HepG2 (cell line): ENCODE data around the gene CDC42EP1. TPM values are rescaled to one million over a fixed set of nuclear protein-coding genes. Genes with fewer than 3 reads are reported as not detected.

Experiments used
- ATAC-seq: fragments of 200-7000 bp; cut with Tn5 transposase; 3 replicates; pipeline ENCODE4 v1.9.1; 2020; ENCODE audit warnings: mild to moderate bottlenecking, moderate library complexity
- BruUV-seq: library from RNA; stranded (reverse); fragments of 400-500 nt; replicated peaks from 2 replicates; lab custom pipeline; 2021; lab: Mats Ljungman, UMichigan
- CTCF ChIA-PET: fragments of 300-600 bp; formaldehyde crosslinking; extraction: SDS; loops from one replicate; lab custom pipeline; 2021; ENCODE audit warnings: low total read pairs, inconsistent platforms, low intra/inter-chr PET ratio; lab: Yijun Ruan, JAX
- POLR2A ChIA-PET: fragments of 350-600 bp; sonication (Branson Sonifier 250); formaldehyde crosslinking; loops from one replicate; lab custom pipeline; 2020; ENCODE audit warnings: antibody characterized with exemption, inconsistent platforms; lab: Yijun Ruan, JAX
- DNase-seq: peaks from one replicate; pipeline ENCODE4 v3.0.0-alpha.2; 2015; ENCODE audit warnings: low spot score
- FAIRE-seq: peaks from 3 replicates; lab custom pipeline; 2011; peaks lifted over from hg19 to GRCh38; lab: Jason Lieb, UNC
- H2AFZ ChIP-seq: one replicate; pipeline ENCODE4 v1.6.1; 2011; ENCODE audit warnings: low read length, inconsistent platforms
- H3K27ac ChIP-seq: fragments of 300-600 bp; 3 replicates; pipeline ENCODE4 v1.8.0; 2011; ENCODE audit warnings: mixed run types, mild to moderate bottlenecking, mixed read lengths, low read length, inconsistent platforms; ENCODE audit not compliant: insufficient read depth; ENCODE audit errors: extremely low read length
- H3K27me3 ChIP-seq, 2 experiments: fragments of 200-600 bp in 1 of 2; 2 replicates in 1 of 2; 3 replicates in 1 of 2; pipeline versions ENCODE4 v1.6.0 to v1.8.0; 2011; ENCODE audit warnings: low read length in 2 of 2, mild to moderate bottlenecking in 2 of 2, moderate library complexity in 2 of 2, inconsistent platforms in 1 of 2; ENCODE audit not compliant: insufficient read depth in 2 of 2, control insufficient read depth in 1 of 2
- H3K36me3 ChIP-seq, 2 experiments: fragments of 200-600 bp in 1 of 2; replicated peaks in 1 of 2; 2 replicates in 1 of 2; 3 replicates in 1 of 2; pipeline versions ENCODE4 v1.5.1 to v1.8.0; 2011; ENCODE audit warnings: low read length in 2 of 2, inconsistent platforms in 1 of 2; ENCODE audit not compliant: insufficient read depth in 2 of 2, control insufficient read depth in 1 of 2
- H3K4me1 ChIP-seq: 2 replicates; pipeline ENCODE4 v1.5.1; 2012; ENCODE audit warnings: low read length, inconsistent platforms; ENCODE audit not compliant: insufficient read depth
- H3K4me2 ChIP-seq: 2 replicates; pipeline ENCODE4 v1.6.0; 2011; ENCODE audit warnings: low read depth, low read length, inconsistent platforms
- H3K4me3 ChIP-seq, 3 experiments: fragments of 200-600 bp in 1 of 3; sonication (generic), shearing (Covaris generic) in 1 of 3; replicated peaks in 1 of 3; 2 replicates each; pipeline ENCODE4 v1.5.1; 2011 to 2016; ENCODE audit warnings: low read length in 3 of 3, inconsistent platforms in 2 of 3, low read depth in 2 of 3, mild to moderate bottlenecking in 2 of 3, control low read depth in 1 of 3, mixed read lengths in 1 of 3; ENCODE audit not compliant: insufficient read depth in 1 of 3
- H3K79me2 ChIP-seq: one replicate; pipeline ENCODE4 v1.6.1; 2011; ENCODE audit warnings: low read length, inconsistent platforms; ENCODE audit not compliant: insufficient read depth
- H3K9ac ChIP-seq: 2 replicates; pipeline ENCODE4 v1.6.0; 2011; ENCODE audit warnings: mild to moderate bottlenecking, low read depth, low read length, inconsistent platforms; ENCODE audit not compliant: insufficient read depth
- H3K9me3 ChIP-seq: 2 replicates; pipeline ENCODE4 v1.5.1; 2012; ENCODE audit warnings: mild to moderate bottlenecking, low read length
- H4K20me1 ChIP-seq: 2 replicates; pipeline ENCODE4 v1.6.0; 2011; ENCODE audit warnings: inconsistent platforms, mild to moderate bottlenecking, low read length, moderate library complexity; ENCODE audit not compliant: insufficient read depth
- BCL6 ChIP-seq: IDR thresholded peaks from 2 replicates; pipeline ENCODE4 v1.6.1; 2016; ENCODE audit warnings: missing genetic modification reagents, missing compliant biosample characterization
- FOXA1 ChIP-seq, 2 experiments: fragments of 450-650 bp in 1 of 2; sonication (generic) in 1 of 2; formaldehyde crosslinking in 1 of 2; IDR thresholded peaks; 2 replicates each; pipeline versions ENCODE4 v1.4.0 to v1.6.1; 2016 to 2020; ENCODE audit warnings: missing genetic modification reagents in 1 of 2
- MTA3 ChIP-seq: sonication (generic); formaldehyde crosslinking; IDR thresholded peaks from 2 replicates; pipeline ENCODE4 v1.4.0; 2020; ENCODE audit warnings: missing genetic modification reagents
- NFYC ChIP-seq: IDR thresholded peaks from 2 replicates; pipeline ENCODE4 v1.6.1; 2016; ENCODE audit warnings: missing genetic modification reagents, missing compliant biosample characterization
- PHF20 ChIP-seq: sonication (generic); formaldehyde crosslinking; IDR thresholded peaks from 2 replicates; pipeline ENCODE4 v1.5.0; 2020; ENCODE audit warnings: mild to moderate bottlenecking, missing genetic modification reagents
- PHF8 ChIP-seq: sonication (generic); formaldehyde crosslinking; IDR thresholded peaks from 2 replicates; pipeline ENCODE4 v1.5.0; 2020; ENCODE audit warnings: missing genetic modification reagents
- RAD21 ChIP-seq: fragments of 450-650 bp; formaldehyde crosslinking; IDR thresholded peaks from 2 replicates; pipeline ENCODE4 v1.5.0; 2020; ENCODE audit warnings: mild to moderate bottlenecking
- TP53 ChIP-seq: sonication (generic); formaldehyde crosslinking; conservative IDR thresholded peaks from 2 replicates; pipeline ENCODE4 v1.4.0; 2020; ENCODE audit warnings: missing genetic modification reagents
- ZMYM3 ChIP-seq: sonication (generic); formaldehyde crosslinking; IDR thresholded peaks from 2 replicates; pipeline ENCODE4 v1.5.1; 2020; ENCODE audit warnings: mild to moderate bottlenecking, missing genetic modification reagents
- ZNF121 ChIP-seq: sonication (generic); formaldehyde crosslinking; IDR thresholded peaks from 2 replicates; pipeline ENCODE4 v1.5.0; 2020; ENCODE audit warnings: mild to moderate bottlenecking, missing genetic modification reagents
- ZNF354B ChIP-seq: sonication (generic); formaldehyde crosslinking; IDR thresholded peaks from 2 replicates; pipeline ENCODE4 v1.8.0; 2022; ENCODE audit warnings: mild to moderate bottlenecking, missing genetic modification reagents
- ZNF558 ChIP-seq: sonication (generic); formaldehyde crosslinking; IDR thresholded peaks from 2 replicates; pipeline ENCODE4 v1.9.0; 2022; ENCODE audit warnings: mild to moderate bottlenecking, missing genetic modification reagents, borderline replicate concordance
- ZNF563 ChIP-seq: sonication (generic); formaldehyde crosslinking; IDR thresholded peaks from 2 replicates; pipeline ENCODE4 v1.8.0; 2022; ENCODE audit warnings: mild to moderate bottlenecking, moderate library complexity, missing genetic modification reagents
- ZNF768 ChIP-seq: sonication (generic); formaldehyde crosslinking; IDR thresholded peaks from 2 replicates; pipeline ENCODE4 v1.4.0; 2020; ENCODE audit warnings: missing genetic modification reagents
- ZNF782 ChIP-seq: sonication (generic); formaldehyde crosslinking; IDR thresholded peaks from 2 replicates; pipeline ENCODE4 v1.4.0; 2020; ENCODE audit warnings: missing genetic modification reagents, mild to moderate bottlenecking, borderline replicate concordance
- whole genome bisulfite sequencing: methylation state at CpG from one replicate; pipeline ENCODE4 v1.1.6; 2017; ENCODE audit warnings: low lambda C conversion rate; 5-methylcytosine and 5-hydroxymethylcytosine counted together
- in situ Hi-C: cut with HindIII; loops from 2 replicates; pipeline ENCODE4 v1.10.0; 2017; ENCODE audit warnings: low pct_unique_long_range_greater_than_20kb; ENCODE audit not compliant: extremely low pct_ligation_motif_present
- intact Hi-C: fragments of 100-400 bp; cut with micrococcal nuclease; formaldehyde crosslinking; loops from one replicate; pipeline ENCODE4 v1.10.0; 2022; ENCODE audit not compliant: unreplicated experiment
- polyA plus RNA-seq, 8 experiments: library from polyadenylated mRNA; depleted of rRNA in 3 of 8; stranded (reverse) in 7 of 8; unstranded in 1 of 8; fragments of >200 nt; fragmentation: Illumina TruSeq in 4 of 8; extraction: Trizol in 4 of 8; gene quantifications; 2 replicates each; pipeline versions ENCODE4 v1.2.1 to v1.2.3, GENCODE V29; 2011 to 2016; ENCODE audit warnings: low read depth in 4 of 8, missing spikeins in 1 of 8, mixed read lengths in 1 of 8; ENCODE audit not compliant: insufficient read depth in 1 of 8
- total RNA-seq, 5 experiments: library from RNA; depleted of rRNA; stranded (reverse); fragments of >200 nt; fragmentation: Illumina TruSeq; extraction: Trizol; gene quantifications; 2 replicates each; pipeline ENCODE4 v1.2.3, GENCODE V29; 2016; ENCODE audit warnings: low read depth in 1 of 5
- TF ChIP-seq, protein P1 (sequence below): sonication (generic); formaldehyde crosslinking; IDR thresholded peaks from 2 replicates; pipeline ENCODE4 v1.5.0; 2020; ENCODE audit warnings: missing genetic modification reagents

CDC42EP1 gene
- total and polyA plus RNA-seq, 2 of the 13 experiments (the other 11 are each of a cell fraction or from before 2014, with no cell fraction given) = 17.1 to 29.5 TPM

DNA sequence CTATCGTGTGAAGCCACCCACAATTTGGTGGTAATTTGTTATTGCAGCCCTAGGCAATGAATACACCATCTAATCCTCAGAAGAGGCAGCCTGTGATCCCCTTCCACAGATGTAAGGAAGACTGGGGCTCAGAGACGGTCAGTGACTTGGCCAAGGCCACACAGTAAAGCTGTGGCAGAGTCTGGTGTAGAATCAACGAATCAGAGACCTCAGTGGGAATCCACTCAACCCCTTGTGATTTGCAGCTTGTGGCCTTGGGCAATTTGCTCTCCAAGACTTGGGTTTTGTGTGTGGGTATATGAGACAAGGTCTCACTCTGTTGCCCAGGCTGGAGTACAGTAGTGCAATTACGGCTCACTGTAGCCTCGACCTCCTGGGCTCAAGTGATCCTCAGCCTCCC lies 17.7 kb downstream of the CDC42EP1 start (continued):
- TF ChIP-seq FOXA1 (IDR thresholded peaks at IDR 0.05) = no peak
- no peak for TF ChIP-seq FOXA1 (CRISPR knock-in tag; IDR thresholded peaks at IDR 0.05)
- 0 out of 2 replicates have a peak, but pooled peaks have one; percentile 35 for TF ChIP-seq ZNF121 (CRISPR knock-in tag)
- TF ChIP-seq RAD21 = no peak
- TF ChIP-seq ZMYM3 (CRISPR knock-in tag) = 0 out of 2 replicates have a peak, but pooled peaks have one; percentile 20
- peak; percentile 95 for TF ChIP-seq ZNF768 (CRISPR knock-in tag)
- no peak for TF ChIP-seq TP53 (CRISPR knock-in tag)

DNA sequence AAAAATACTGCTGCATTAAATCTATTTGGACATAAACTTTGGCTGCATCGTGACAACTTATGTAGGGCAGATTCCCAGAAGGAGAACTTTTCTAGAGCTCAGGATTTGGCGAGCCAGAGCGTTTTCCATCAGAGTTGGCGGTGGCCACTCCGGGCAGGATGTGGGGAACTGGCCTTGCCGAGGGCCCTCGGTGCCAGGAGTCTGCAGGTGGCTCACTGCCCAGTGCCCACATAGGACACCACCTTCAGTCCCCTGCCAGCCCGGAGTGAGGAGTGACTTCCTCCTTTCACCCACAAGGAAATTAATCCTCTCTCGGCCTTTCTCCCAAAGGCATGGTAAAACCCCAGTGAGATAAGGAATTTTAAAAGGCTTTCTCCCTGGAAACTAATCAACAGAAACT lies 21.2 kb downstream of the CDC42EP1 start:
- FAIRE-seq (no peak), DNase-seq (no peak), ATAC-seq (no peak)
- BruUV-seq = no TSS peak
- in situ Hi-C loops (loop anchor here (10.0 kb wide), 1 partner anchor 257 kb away; no protein-coding TSS in a partner anchor), intact Hi-C loops (no loop called here)
- ChIA-PET CTCF (no interaction called here), POLR2A (interaction anchor here (0.9 to 5.8 kb wide), 2 partner anchors 9 to 12 kb away, joined by 5 to 120 read pairs; no protein-coding TSS in a partner anchor)
- Histone ChIP-seq H3K4me1 (peaks cover 72% of the 10 kb centered on the region), H3K27me3 (peaks cover 0 to 1% of the 10 kb centered on the region in 2 experiments; a peak in 1 of 5 replicates), H4K20me1 (no peaks in the 10 kb centered on the region), H3K4me3 (no peak overlapping the region), H2AFZ (no peak overlapping the region), H3K4me2 (no peak overlapping the region), H3K9ac (no peak overlapping the region), H3K36me3 (no peaks in the 10 kb centered on the region), H3K79me2 (no peaks in the 10 kb centered on the region), H3K9me3 (no peaks in the 10 kb centered on the region), H3K27ac (no peak overlapping the region)
- no peak for TF ChIP-seq ZNF558 (CRISPR knock-in tag)
- TF ChIP-seq MTA3 (CRISPR knock-in tag) = no peak
- no peak for TF ChIP-seq PHF8 (CRISPR knock-in tag)
- TF ChIP-seq, protein P1, sequence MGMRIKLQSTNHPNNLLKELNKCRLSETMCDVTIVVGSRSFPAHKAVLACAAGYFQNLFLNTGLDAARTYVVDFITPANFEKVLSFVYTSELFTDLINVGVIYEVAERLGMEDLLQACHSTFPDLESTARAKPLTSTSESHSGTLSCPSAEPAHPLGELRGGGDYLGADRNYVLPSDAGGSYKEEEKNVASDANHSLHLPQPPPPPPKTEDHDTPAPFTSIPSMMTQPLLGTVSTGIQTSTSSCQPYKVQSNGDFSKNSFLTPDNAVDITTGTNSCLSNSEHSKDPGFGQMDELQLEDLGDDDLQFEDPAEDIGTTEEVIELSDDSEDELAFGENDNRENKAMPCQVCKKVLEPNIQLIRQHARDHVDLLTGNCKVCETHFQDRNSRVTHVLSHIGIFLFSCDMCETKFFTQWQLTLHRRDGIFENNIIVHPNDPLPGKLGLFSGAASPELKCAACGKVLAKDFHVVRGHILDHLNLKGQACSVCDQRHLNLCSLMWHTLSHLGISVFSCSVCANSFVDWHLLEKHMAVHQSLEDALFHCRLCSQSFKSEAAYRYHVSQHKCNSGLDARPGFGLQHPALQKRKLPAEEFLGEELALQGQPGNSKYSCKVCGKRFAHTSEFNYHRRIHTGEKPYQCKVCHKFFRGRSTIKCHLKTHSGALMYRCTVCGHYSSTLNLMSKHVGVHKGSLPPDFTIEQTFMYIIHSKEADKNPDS (CRISPR knock-in tag) = no peak
- TF ChIP-seq PHF20 = no peak
- no peak for TF ChIP-seq ZNF782 (CRISPR knock-in tag)
- no peak for TF ChIP-seq NFYC (CRISPR knock-in tag)
- TF ChIP-seq BCL6 (CRISPR knock-in tag) = no peak
- TF ChIP-seq ZNF354B (CRISPR knock-in tag) = no peak
- no peak for TF ChIP-seq ZNF563 (CRISPR knock-in tag)
- WGBS = 61% methylated on average over 9 of the region's 9 CpGs
